Sigmoid colon (tissue), 4 donors: ENCODE data around the gene CARD9.

ENCODE experiments used
- CTCF ChIP-seq, 4 experiments: fragments of 450-650 bp in 3 of 4; fragments of 200-600 bp in 1 of 4; IDR thresholded peaks; one replicate each; pipeline ENCODE4 v1.5.1; 2016 to 2019; ENCODE audit warnings: antibody characterized with exemption in 4 of 4, mild to moderate bottlenecking in 3 of 4, moderate library complexity in 2 of 4
- POLR2AphosphoS5 ChIP-seq, 4 donors: sonication (generic); formaldehyde crosslinking; IDR thresholded peaks; one replicate each; pipeline ENCODE4 v1.6.1; 2017; ENCODE audit warnings: antibody characterized with exemption in 4 of 4

DNA sequence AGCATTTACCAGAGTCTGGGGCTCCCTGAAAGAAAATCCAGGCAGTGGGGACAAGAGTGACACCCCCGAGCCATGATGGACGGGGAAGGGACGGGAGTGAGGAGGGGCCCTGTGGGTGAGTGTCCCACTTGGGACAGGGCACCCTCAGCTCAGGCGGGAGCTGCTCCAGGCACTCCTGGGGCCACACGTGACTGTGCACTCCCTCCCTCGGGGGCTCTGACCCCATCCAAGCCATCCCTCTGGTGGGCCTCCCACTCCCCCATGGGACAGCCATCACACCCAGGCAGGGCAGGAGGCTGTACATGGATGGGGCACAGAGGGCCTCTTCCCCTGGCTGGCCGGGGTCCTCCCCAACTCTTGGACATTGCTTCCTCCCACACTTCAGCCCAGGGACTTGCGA lies 3.0 kb upstream of the CARD9 start:
- no peak for TF ChIP-seq POLR2AphosphoS5 (IDR thresholded peaks at IDR 0.05)
- no peak for TF ChIP-seq CTCF (IDR thresholded peaks at IDR 0.05)
